ENCODE results near the gene PALLD. TPM values are rescaled to one million over a fixed set of nuclear protein-coding genes. Genes with fewer than 3 reads are reported as not detected.

PALLD gene
- total RNA-seq, 4 donors from 2014 or later = 93.3 to 214 (median 174) TPM

- no peak overlapping the region for H3K4me3 ChIP-seq
- no peak overlapping the region for H3K27ac ChIP-seq
- H3K27me3 ChIP-seq = no peaks in the 10 kb centered on the region
- peaks cover 0 to 17% (median 2%) of the 10 kb centered on the region in 4 donors for H3K9me3 ChIP-seq
- no peaks in the 10 kb centered on the region for H3K36me3 ChIP-seq
- TF ChIP-seq CTCF (IDR thresholded peaks at IDR 0.05) (no peak), EP300 (IDR thresholded peaks at IDR 0.05) (no peak), POLR2A (IDR thresholded peaks at IDR 0.05) (no peak)
- no peak for DNase-seq (ENCODE audit: low spot score in 2 of 2)
- no peaks in the 10 kb centered on the region for H3K4me1 ChIP-seq
These were observed 279.5 kb downstream of the PALLD start for GRCh38 chr4:168776382-168776781.

DNA sequence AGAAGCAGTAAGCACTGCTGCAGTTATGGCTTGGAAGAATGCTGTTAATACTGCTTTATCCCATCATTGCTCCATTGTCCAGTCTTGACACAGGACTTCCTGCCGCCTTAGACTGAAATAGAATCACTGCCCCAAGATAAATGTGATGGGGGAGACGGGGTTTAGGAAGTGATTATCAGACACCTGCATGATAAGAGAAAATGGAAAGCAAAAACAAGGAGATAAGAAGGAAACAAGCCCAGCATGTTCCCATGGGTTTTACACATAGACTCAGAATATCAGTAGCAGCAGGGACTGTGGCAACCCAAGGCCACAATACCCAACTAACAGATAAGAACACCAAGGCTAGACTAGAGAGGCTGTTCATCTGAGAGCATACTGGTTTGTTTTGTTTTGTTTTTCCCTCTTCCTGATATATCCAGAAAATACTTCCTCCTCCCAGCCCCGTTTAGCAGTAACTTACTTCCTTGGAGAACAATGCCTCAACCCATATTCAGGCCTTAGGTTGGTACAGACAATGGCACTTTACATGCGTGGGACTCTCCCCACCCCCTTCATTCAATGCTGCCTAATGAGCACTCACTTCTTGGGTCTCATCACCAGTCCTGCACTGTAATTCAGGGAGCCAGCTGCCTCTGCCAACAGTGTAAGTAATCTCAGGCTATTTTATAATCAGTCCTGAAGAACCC lies 280.6 kb downstream of the PALLD start:
- Histone ChIP-seq H3K27me3 (no peaks in the 10 kb centered on the region), H3K36me3 (no peaks in the 10 kb centered on the region), H3K4me1 (no peaks in the 10 kb centered on the region), H3K9me3 (peaks cover 0 to 17% (median 2%) of the 10 kb centered on the region in 4 donors), H3K4me3 (no peak overlapping the region), H3K27ac (no peak overlapping the region)
- DNase-seq (ENCODE audit: low spot score in 2 of 2) = no peak
- 63 to 78% methylated on average over 4 of the region's 4 CpGs for WGBS, 2 donors
- no peak for TF ChIP-seq CTCF (IDR thresholded peaks at IDR 0.05)
- TF ChIP-seq EP300 (IDR thresholded peaks at IDR 0.05) = no peak
- TF ChIP-seq POLR2A (IDR thresholded peaks at IDR 0.05) = no peak

DNA sequence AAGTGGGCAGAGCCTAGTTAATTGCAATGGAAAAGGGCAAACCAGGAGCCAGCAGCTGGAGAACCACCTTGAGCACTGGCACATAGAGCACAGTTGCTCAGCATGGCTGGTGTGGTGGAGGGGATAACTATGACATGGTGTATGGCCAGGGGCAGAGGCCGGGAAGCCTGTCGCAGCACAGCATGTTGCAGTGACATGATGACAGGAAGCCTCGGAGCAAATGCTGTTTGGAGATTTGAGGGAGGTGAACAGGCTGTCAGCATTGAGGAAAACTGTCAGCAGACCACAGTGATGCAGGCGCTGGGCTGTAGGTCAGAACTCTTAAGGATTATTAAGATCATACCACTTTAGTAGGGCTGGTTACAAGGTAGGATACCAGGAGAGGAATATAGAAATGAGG lies 284.5 kb downstream of the PALLD start:
- Histone ChIP-seq H3K27me3 (no peaks in the 10 kb centered on the region), H3K4me3 (no peak overlapping the region), H3K36me3 (no peaks in the 10 kb centered on the region), H3K9me3 (peaks cover 0 to 4% (median under 1%) of the 10 kb centered on the region in 4 donors), H3K27ac (no peak overlapping the region), H3K4me1 (peaks cover 0 to 14% (median 0%) of the 10 kb centered on the region in 4 donors)
- TF ChIP-seq POLR2A (IDR thresholded peaks at IDR 0.05) (no peak), EP300 (IDR thresholded peaks at IDR 0.05) (no peak), CTCF (IDR thresholded peaks at IDR 0.05) (no peak)
- DNase-seq (ENCODE audit: low spot score in 2 of 2) = no peak
- 77 to 79% methylated on average over 4 of the region's 4 CpGs for WGBS, 2 donors

DNA sequence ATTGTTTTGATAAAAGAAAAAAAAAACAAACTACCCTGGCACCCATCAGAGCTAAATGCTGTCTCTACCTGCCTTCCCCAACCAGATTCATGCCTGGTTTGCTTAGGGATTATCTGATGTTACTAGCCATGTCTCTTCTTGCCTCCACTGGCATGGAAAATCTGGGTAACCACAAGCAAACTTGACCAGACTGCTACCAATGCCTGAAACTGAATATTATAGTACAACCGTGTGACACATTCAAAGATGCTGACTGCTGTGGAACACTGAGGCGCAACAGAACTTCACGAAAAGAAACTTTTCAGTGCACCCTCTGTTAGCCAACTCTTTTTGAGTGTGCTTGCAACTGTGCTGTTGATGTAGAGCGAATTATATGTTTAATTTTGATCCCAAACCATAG lies 285.1 kb downstream of the PALLD start:
- TF ChIP-seq POLR2A (IDR thresholded peaks at IDR 0.05) (no peak), EP300 (IDR thresholded peaks at IDR 0.05) (no peak), CTCF (IDR thresholded peaks at IDR 0.05) (no peak)
- no peaks in the 10 kb centered on the region for H3K36me3 ChIP-seq
- 62 to 65% methylated on average over 4 of the region's 4 CpGs for WGBS, 2 donors
- peaks cover 0 to 14% (median 0%) of the 10 kb centered on the region in 4 donors for H3K4me1 ChIP-seq
- H3K4me3 ChIP-seq = no peak overlapping the region
- no peak overlapping the region for H3K27ac ChIP-seq
- H3K9me3 ChIP-seq = no peaks in the 10 kb centered on the region
- H3K27me3 ChIP-seq = no peaks in the 10 kb centered on the region
- DNase-seq (ENCODE audit: low spot score in 2 of 2) = no peak

DNA sequence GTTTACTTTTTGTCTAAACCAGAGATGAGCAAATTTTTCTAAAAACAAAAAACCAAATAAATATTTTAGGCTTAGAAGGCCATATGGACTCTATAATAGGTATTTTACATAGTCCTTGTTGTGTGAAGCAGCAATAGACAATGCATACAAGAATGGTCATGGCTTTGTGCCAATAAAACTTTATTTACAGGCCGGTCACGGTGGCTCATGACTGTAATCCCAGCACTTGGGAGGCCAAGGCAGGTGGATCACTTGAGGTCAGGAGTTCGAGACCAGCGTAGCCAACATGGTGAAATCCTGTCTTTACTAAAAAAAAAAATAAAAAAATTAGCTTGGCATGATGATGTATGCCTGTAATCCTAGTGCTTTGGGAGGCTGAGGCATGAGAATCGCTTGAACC lies 285.6 kb downstream of the PALLD start:
- Histone ChIP-seq H3K27ac (no peak overlapping the region), H3K36me3 (no peaks in the 10 kb centered on the region), H3K9me3 (no peaks in the 10 kb centered on the region), H3K4me1 (peaks cover 0 to 14% (median 0%) of the 10 kb centered on the region in 4 donors), H3K27me3 (no peaks in the 10 kb centered on the region), H3K4me3 (no peak overlapping the region)
- no peak for TF ChIP-seq CTCF (IDR thresholded peaks at IDR 0.05)
- TF ChIP-seq POLR2A (IDR thresholded peaks at IDR 0.05) = no peak
- TF ChIP-seq EP300 (IDR thresholded peaks at IDR 0.05) = no peak
- 79 to 81% methylated on average over 5 of the region's 5 CpGs for WGBS, 2 donors
- DNase-seq (ENCODE audit: low spot score in 2 of 2) = no peak
